ENCODE measurements around the gene TBX2. TPM values are rescaled to one million over a fixed set of nuclear protein-coding genes. Genes with fewer than 3 reads are reported as not detected.

TBX2 gene
- total and polyA plus RNA-seq, 2 of the 13 experiments (the other 11 are each of a cell fraction or from before 2014, with no cell fraction given) = 2.8 to 15.3 TPM

- TF ChIP-seq TRAFD1 (CRISPR knock-in tag; IDR thresholded peaks at IDR 0.05; ENCODE audit: borderline replicate concordance) (no peak; the same call in 1 of the 2 replicates), ZNF530 (CRISPR knock-in tag; IDR thresholded peaks at IDR 0.05; ENCODE audit: low read depth) (no peak), ZNF143 (CRISPR knock-in tag; IDR thresholded peaks at IDR 0.05) (no peak), ZNF646 (CRISPR knock-in tag; IDR thresholded peaks at IDR 0.05) (no peak), KDM5B (CRISPR knock-in tag; IDR thresholded peaks at IDR 0.05; ENCODE audit: borderline replicate concordance) (peak; percentile 60; the same call in 1 of the 2 replicates), FIP1L1 (IDR thresholded peaks at IDR 0.05; ENCODE audit: borderline replicate concordance, insufficient read depth, low read depth, low read length) (no peak), BRD4 (CRISPR knock-in tag; IDR thresholded peaks at IDR 0.05) (no peak), HDAC2 (CRISPR knock-in tag; IDR thresholded peaks at IDR 0.05) (peak; percentile 31; the same call in 1 of the 2 replicates), SRF (IDR thresholded peaks at IDR 0.05; ENCODE audit: low read depth, low read length) (no peak), MYPOP (CRISPR knock-in tag; IDR thresholded peaks at IDR 0.05) (no peak), FOXK1 (CRISPR knock-in tag; IDR thresholded peaks at IDR 0.05; ENCODE audit: borderline replicate concordance, low read depth) (no peak), ZZZ3 (CRISPR knock-in tag; IDR thresholded peaks at IDR 0.05; ENCODE audit: borderline replicate concordance) (no peak), KDM4B (CRISPR knock-in tag; IDR thresholded peaks at IDR 0.05) (0 out of 2 replicates have a peak, but pooled peaks have one; percentile 66), TARDBP (CRISPR knock-in tag; IDR thresholded peaks at IDR 0.05) (no peak), ZBTB34 (CRISPR knock-in tag; IDR thresholded peaks at IDR 0.05) (no peak), ATF2 (CRISPR knock-in tag; IDR thresholded peaks at IDR 0.05) (peak; percentile 50; the same call in 1 of the 2 replicates)
Observed at GRCh38 chr17:61416540-61417363, 17.1 kb downstream of the TBX2 start (continued).
